ENCODE data around the gene HDAC10.

Gene HDAC10, protein sequence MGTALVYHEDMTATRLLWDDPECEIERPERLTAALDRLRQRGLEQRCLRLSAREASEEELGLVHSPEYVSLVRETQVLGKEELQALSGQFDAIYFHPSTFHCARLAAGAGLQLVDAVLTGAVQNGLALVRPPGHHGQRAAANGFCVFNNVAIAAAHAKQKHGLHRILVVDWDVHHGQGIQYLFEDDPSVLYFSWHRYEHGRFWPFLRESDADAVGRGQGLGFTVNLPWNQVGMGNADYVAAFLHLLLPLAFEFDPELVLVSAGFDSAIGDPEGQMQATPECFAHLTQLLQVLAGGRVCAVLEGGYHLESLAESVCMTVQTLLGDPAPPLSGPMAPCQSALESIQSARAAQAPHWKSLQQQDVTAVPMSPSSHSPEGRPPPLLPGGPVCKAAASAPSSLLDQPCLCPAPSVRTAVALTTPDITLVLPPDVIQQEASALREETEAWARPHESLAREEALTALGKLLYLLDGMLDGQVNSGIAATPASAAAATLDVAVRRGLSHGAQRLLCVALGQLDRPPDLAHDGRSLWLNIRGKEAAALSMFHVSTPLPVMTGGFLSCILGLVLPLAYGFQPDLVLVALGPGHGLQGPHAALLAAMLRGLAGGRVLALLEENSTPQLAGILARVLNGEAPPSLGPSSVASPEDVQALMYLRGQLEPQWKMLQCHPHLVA

GRCh38 chr22:50250555-50251476 is at the start of gene HDAC10:
Gene HDAC10, minus strand, starts transcription at chr22:50251265. Its CDS starts 233 bp downstream, at chr22:50251032.
- TF ChIP-seq ZNF274 (IDR thresholded peaks at IDR 0.05; ENCODE audit: low read depth, low read length), result no peak
- peak within 1 kb of the TSS; percentile 72 for H3K4me3 ChIP-seq (ENCODE audit: low read length)

GRCh38 chr22:50300620-50301257 is 49.7 kb upstream of the HDAC10 start:
- H3K4me3 ChIP-seq (ENCODE audit: low read length), result no peak overlapping the region
- no peak for TF ChIP-seq ZNF274 (IDR thresholded peaks at IDR 0.05; ENCODE audit: low read depth, low read length)

DNA sequence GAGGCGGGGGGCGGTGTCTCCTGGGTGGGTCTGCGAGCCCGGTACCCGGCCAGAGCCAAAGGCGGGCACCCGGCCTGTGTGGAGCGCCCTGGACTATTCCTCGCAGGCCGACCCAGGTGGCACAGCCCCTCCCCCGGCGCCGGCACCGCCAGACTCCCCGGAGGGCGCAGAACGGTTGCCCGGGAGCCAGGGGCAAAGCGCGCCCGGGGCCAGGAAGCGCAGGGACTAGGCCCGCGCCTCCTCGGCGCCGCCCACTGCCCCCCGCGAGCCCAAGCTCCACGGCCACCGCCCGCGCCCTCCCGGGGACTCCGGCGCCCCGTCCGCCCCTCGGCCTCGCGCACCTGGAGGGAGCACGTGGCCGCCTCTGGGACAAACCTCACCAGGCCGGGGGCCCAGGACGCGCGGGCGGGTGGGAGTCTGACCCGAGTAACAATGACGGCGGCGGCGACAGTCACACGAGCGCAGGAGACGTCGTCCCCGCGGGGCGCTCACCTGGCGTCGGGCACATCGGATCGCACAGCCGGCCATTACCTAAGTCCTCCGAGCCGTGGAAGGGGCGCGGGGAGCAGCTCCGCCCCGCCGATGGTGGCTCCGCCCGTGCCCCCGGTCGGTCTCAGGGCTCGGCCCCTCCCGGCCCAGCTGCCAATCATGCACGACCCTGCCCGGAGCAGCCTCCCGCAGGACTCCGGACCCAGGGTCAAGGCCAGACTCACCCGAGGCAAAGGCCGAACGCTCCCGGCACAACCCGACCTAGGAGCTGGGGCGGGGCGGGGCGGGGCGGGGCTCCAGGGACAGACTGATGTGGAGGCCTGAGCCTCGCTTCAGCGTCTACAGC is 48.9 kb upstream of the HDAC10 start:
- no peak for TF ChIP-seq ZNF274 (IDR thresholded peaks at IDR 0.05; ENCODE audit: low read depth, low read length)
- no peak overlapping the region; the same call in 1 of the 2 replicates for H3K4me3 ChIP-seq (ENCODE audit: low read length)

GRCh38 chr22:50298937-50299784 is 48.1 kb upstream of the HDAC10 start:
- no peak for TF ChIP-seq ZNF274 (IDR thresholded peaks at IDR 0.05; ENCODE audit: low read depth, low read length)

DNA sequence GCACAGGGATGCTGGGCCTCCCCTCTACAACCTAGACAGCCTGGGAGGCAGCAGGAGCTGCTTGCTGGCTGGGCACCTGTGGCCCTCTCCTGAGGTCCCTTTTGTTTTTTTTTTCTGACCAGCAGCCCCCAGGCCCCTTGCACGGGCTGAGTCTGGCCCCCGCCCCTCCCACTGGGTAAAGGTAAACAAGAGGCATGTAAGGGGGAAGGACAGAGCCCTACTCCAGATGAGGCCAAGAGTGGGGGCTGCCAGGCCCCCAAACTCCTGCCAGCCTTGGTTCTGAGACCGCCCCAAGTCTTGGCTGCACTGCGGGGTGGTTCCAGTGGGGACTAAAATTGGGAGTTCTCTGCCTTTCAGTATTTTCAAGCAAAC is 47.2 kb upstream of the HDAC10 start:
- H3K4me3 ChIP-seq (ENCODE audit: low read length), result no peak overlapping the region
- no peak for TF ChIP-seq ZNF274 (IDR thresholded peaks at IDR 0.05; ENCODE audit: low read depth, low read length)

More at GRCh38 chr22:50298937-50299784, 48.1 kb upstream of the HDAC10 start:
- no peak overlapping the region; the same call in 1 of the 2 replicates for H3K4me3 ChIP-seq (ENCODE audit: low read length)

DNA sequence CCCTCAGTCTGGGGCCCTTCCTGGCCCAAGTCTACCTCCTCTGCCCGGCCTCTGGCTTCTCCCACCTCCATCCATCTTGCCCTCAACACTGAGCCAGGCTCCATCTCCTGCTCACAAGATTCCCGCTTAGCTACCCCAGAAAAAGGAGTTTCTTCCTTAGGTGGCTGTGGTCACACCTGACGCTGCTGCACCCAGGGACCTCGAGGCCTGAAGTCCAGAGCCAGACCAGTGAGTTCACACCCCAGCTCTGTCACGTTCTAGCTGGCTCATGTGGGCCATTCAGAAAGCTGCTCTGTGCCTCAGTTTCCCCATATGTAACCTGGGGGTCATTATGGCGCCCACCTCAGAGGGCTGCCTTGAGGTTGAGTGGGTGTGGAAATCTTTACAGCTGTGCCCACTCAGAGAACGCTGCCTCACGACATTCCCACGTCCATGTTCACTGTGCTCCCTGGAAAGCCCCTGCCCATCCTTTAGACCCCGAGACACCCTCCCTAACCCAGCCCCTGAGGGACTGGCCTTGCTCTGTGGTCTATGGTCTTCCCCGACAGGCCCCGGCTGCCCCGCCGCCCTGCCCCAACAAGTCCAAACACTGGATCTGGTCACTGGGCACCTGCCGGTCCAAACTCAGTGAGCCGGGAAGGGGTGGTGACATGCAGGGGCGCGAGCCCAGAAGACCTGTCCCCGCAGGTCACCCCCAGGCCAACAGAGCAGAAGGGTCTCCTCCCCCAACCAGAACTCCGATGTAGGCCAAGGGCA is 46.6 kb upstream of the HDAC10 start:
- no peak overlapping the region for H3K4me3 ChIP-seq (ENCODE audit: low read length)
- TF ChIP-seq ZNF274 (IDR thresholded peaks at IDR 0.05; ENCODE audit: low read depth, low read length), result no peak

- TF ChIP-seq ZNF274 (IDR thresholded peaks at IDR 0.05; ENCODE audit: low read depth, low read length), result no peak
These were observed 45.8 kb upstream of the HDAC10 start for GRCh38 chr22:50296658-50297490.

GRCh38 chr22:50294319-50294656 is 43.2 kb upstream of the HDAC10 start:
- H3K4me3 ChIP-seq (ENCODE audit: low read length), result no peak overlapping the region; the same call in 1 of the 2 replicates
- no peak for TF ChIP-seq ZNF274 (IDR thresholded peaks at IDR 0.05; ENCODE audit: low read depth, low read length)

More at GRCh38 chr22:50296658-50297490, 45.8 kb upstream of the HDAC10 start:
- no peak overlapping the region for H3K4me3 ChIP-seq (ENCODE audit: low read length)

GRCh38 chr22:50293441-50294318 is 42.6 kb upstream of the HDAC10 start:
- TF ChIP-seq ZNF274 (IDR thresholded peaks at IDR 0.05; ENCODE audit: low read depth, low read length), result no peak
- peak overlapping the region; percentile 13; the same call in 1 of the 2 replicates for H3K4me3 ChIP-seq (ENCODE audit: low read length)
